Activated CD4-positive, alpha-beta T cell treated with anti-CD3 and anti-CD28 coated beads, Interleukin-2, amount 50 U/mL, for 4 hours (primary cell): Measurements from ENCODE around the gene SLC30A10.
"Not testable (repeated sequence)": the region's sequence is repeated elsewhere in the genome, so short reads cannot be mapped to it uniquely, and the experiment has no call there.

Experiments used
- DNase-seq, 2 experiments: peaks; one replicate each; pipeline ENCODE4 v3.0.0-alpha.2; 2020

SLC30A10 gene

DNA sequence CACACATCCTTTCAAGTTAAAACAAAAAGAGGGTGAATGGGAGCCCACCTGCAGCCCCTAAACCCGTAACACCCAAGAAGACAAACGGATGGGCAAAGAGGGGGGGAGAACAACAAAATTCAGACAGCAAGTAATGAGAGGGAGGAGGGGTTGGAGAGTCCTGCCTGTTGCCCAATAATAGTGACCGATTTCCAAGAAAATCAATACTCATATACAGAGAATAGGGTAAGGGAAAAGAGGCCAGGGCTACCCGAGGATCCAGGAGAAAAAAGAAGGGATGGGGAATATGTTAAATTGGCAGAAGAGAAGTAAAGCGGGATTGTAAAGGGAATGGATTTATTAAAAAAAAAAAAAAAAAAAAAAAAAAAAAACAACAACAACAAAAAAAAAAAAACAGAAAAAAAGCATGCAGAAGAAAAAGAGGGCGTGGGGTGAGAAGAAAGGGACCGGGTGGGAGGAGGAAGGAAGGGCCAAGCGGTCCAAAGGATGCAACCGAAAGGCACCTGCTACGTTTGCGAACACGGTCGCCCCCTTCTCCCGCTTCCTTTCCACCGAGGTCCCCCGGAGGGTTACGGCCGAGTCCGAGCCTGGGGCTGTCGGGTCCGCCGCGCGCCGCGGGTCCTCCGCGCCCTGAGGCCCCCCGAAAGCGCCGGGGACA lies 930 bp downstream of the SLC30A10 start:
- no peak for DNase-seq

- no peak for DNase-seq
These were observed 1.9 kb downstream of the SLC30A10 start for GRCh38 chr1:219926363-219926998.

GRCh38 chr1:219924342-219924741 lies 4.0 kb downstream of the SLC30A10 start:
- no peak for DNase-seq

DNA sequence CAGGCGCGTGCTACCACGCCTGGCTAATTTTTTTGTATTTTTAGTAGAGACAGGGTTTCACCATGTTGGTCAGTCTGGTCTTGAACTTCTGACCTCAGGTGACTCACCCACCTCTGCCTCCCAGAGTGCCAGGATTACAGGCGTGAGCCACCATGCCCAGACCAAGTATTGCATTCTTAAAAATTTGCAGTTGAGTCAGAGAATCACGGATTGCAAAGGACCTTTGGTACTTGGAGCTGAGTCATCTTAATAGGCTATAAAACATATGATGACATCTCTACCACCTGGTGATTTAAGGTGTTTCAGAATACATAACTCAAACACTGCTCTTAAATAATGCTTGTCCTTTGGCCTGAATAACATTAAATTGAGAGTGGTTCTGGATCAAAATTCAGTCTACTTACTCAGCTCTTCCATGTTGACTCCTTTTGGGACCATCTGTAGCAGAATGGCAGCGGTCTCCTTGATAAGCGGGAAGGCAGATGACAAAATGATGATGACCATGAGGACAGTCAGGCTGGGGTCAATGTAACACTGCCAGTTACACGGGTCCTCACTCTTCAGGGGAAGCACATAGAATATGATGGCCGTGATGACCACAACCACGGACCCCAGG lies 10.4 kb downstream of the SLC30A10 start:
- DNase-seq, result no peak

DNA sequence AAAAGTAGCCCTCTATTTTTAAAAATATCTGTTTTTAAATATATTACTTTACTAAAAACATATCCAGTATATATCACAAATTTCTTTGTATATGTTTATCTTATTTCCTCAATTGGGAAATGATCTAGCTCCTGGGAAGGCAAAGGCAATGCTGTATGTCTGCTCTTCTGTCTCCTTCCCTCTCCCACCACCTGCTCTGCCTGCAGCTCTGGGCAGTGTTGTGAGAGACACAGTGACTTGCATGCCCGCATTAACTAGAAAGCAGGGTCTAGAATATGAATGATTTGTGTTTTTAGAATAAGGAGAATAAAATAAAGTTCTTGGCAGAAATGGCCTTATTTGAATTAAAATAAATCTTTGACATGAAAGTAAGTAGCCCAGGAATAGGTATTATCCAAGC lies 11.1 kb downstream of the SLC30A10 start:
- DNase-seq, result no peak

GRCh38 chr1:219916257-219916656 lies 12.1 kb downstream of the SLC30A10 start:
- no peak for DNase-seq

GRCh38 chr1:219913005-219913770 lies 15.2 kb downstream of the SLC30A10 start:
- no peak for DNase-seq

DNA sequence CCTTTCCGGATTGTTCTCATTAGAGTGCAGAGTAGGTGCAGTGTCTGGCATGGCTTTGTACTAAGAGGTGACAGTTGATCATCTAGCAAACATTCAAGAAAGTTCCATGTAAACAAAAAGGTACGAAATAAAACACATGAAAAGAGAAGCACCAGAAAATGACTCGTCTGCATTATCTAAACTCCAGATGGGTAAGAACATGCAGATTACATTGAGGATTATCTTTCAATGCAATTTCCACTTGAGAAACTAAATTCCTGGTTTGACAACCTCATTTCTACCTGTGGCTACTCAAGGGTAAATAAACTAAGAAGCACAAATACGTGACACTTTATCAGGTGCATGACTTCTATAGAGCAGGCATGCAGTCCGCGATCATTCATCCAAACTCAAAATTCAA lies 17.6 kb downstream of the SLC30A10 start:
- DNase-seq, result no peak

- DNase-seq, result no peak
These were observed 18.9 kb downstream of the SLC30A10 start for GRCh38 chr1:219909476-219909875.

DNA sequence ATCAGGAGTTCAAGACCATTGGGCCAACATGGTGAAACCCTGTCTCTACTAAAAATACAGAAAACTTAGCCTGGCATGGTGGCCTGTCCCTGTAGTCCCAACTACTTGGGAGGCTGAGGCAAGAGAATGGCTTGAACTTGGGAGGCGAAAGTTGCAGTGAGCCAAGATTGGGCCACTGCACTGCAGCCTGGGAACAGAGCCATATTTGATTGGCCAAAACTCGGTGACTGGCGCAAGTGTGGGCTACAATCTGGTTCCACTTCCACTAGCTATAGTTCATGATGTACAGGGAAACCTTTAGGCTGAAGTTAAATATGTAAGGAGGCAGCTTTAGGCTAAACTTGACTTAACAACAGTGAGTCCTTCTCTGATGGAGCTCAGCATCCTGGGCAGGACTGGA lies 20.2 kb downstream of the SLC30A10 start:
- DNase-seq, result no peak

GRCh38 chr1:219907772-219908070 lies 20.6 kb downstream of the SLC30A10 start:
- DNase-seq, result no peak

DNA sequence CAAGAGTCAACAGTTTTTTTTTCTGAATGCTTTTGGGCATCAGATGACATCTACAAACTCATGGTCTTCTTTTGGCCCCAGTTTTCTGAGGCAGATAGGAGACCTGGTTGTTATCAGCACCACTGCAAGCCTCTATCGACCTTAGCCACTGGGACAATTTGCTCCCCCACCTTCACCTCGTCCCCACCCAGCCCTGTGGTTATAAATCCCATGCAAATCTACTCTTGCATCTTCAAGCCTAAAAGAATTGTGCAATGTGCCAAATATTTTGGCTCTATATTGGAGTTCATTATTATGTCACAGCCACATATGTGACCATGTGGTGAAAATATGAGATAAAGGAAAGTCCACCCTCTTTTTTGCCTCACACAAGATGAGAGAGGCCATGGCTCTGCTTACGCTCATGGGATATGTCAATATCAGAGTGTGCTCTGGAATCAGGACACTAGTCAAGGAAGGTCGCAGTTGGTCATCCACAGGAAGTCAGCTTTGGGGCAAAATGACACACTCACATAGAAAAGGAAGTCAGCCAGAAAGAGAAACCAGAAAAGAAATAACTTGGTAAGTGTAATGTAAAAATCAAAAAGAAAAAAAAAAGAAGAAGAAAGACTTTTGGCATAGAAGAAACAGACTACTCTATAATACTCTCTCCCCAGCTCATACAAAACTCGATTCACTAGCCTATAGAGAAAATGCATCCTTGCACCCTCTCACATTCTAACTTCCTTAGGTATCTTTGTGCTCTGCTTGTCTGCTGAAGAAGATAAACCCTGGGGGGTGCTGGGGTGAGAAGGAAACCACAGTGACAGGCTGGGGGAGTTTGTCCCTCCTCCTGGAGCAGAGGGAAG lies 21.2 kb downstream of the SLC30A10 start:
- DNase-seq, result no peak

DNA sequence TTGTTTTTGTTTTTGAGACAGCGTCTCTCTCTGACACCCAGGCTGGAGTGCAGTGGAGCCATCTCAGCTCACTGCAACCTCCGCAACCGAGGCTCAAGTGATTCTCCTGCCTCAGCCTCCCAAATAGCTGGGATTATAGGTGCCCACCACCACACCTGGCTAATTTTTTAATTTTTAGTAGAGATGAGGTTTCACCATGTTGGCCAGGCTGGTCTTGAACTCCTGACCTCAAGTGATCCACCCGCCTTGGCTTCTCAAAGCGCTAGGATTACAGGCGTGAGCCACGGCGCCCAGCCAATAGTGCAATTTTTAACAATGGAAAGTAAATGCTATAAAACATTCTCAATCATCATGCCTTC lies 21.8 kb downstream of the SLC30A10 start:
- DNase-seq, result not testable (repeated sequence)

- no peak for DNase-seq
These were observed 22.8 kb downstream of the SLC30A10 start for GRCh38 chr1:219905524-219905923.

- DNase-seq, result no peak
These were observed 23.4 kb downstream of the SLC30A10 start for GRCh38 chr1:219904934-219905333.

DNA sequence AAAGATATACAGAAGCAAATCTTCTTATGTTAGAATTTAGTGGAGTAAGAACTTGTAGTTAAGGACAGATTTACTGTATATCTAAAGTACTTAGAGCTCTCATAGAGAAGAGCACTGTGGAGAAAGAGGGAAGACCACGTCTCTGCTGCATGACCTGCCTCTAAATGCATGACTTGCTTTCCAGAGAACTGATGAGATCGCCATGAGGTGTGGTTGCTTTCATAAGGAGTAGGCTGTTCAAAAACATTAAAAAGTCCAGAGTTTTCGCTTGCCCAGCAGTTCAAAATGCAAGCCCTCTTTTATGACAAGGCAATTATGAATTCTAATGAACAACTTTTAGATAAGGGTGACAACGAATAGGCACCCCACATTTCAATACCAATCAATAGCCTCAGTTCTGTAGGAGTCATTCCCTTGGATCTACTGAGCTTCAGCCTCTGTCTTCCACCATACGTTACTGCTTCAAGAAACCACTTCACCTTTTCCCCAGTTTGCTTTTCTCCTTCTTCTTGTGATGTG lies 24.9 kb downstream of the SLC30A10 start:
- DNase-seq, result no peak

- DNase-seq, result no peak
These were observed 25.4 kb downstream of the SLC30A10 start for GRCh38 chr1:219902951-219903350.

GRCh38 chr1:219900882-219901281 lies 27.5 kb downstream of the SLC30A10 start:
- no peak for DNase-seq

- DNase-seq, result no peak
These were observed 28.2 kb downstream of the SLC30A10 start for GRCh38 chr1:219900201-219900600.

DNA sequence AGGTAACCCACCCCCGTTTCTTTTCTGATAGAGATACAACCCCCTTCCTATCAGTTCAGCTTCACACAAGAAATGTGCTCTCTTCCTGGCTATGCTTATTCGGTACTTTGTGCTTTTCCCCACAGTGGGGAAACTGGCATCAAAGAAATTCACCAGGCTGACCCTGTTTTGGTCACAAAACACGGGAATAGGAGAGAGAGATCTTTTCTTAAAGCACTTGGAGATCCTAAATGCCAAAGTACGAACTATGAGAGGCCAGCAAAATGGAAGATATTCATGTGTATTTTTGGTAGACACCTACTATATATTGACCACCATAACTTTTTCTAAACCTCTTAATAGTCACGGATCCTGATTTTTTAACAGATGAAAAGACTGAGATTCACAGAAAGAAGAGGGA lies 30.0 kb downstream of the SLC30A10 start:
- no peak for DNase-seq

DNA sequence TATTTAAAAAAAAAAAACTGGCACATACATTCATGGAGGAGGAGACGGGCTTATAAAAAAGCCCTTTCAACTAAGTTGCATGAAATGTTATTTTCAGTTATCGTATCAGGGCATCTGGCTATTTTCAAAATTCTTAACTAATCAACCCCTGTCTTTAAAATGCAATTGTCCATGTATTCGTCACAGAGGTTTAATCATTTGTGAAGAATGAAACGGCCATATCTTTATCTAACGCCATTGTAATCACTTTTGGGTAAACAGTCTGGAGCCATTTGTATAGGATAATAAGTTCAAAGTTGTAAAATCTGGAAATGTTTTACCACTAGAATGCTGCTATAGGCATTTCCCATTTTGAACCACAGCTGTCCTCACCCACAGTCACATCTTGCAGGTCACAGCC lies 30.4 kb downstream of the SLC30A10 start:
- no peak for DNase-seq

DNA sequence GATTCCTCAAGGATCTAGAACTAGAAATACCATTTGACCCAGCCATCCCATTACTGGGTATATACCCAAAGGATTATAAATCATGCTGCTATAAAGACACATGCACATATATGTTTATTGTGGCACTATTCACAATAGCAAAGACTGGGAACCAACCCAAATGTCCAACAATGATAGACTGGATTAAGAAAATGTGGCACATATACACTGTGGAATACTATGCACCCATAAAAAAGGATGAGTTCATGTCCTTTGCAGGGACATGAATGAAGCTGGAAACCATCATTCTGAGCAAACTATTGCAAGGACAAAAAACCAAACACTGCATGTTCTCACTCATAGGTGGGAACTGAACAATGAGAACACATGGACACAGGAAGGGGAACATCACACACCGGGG lies 36.1 kb downstream of the SLC30A10 start:
- not testable (repeated sequence) for DNase-seq

DNA sequence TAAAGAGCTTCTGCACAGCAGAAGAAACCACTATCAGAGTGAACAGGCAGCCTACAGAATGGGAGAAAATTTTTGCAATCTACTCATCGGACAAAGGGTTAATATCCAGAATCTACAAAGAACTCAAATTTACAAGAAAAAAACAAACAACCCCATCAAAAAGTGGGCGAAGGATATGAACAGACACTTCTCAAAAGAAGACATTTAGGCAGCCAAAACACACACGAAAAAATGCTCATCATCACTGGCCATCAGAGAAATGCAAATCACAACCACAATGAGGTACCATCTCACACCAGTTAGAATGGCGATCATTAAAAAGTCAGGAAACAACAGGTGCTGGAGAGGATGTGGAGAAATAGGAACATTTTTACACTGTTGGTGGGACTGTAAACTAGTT lies 36.5 kb downstream of the SLC30A10 start:
- not testable (repeated sequence) for DNase-seq
